Measurements from ENCODE around the gene CYB5A.

CYB5A gene

DNA sequence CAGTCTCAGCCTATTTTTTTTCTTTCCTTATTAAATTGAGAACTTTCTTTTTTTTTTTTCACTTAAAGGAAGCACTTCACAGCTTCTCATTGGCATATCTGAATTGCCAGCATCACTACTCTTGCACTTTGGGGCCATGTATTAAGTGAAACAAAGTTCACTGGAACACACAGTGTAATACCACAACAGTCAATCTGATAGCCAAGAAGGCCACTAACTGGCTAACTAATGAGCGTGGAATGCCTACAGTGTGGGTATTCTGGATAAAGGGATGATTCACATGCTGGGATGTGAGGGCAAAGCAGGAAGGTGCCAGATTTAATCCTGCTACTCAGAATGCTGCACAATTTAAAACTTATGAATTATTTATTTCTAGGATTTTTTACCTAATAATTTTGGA is 12.2 kb upstream of the CYB5A start:
- H3K9ac ChIP-seq (ENCODE audit: low read length): no peak overlapping the region
- H3K36me3 ChIP-seq (replicated peaks; ENCODE audit: low read depth, low read length): no peaks in the 10 kb centered on the region
- no peak overlapping the region for H3K4me3 ChIP-seq (ENCODE audit: low read length)
- H3K4me2 ChIP-seq (ENCODE audit: low read length): no peak overlapping the region
- TF ChIP-seq, protein P1, sequence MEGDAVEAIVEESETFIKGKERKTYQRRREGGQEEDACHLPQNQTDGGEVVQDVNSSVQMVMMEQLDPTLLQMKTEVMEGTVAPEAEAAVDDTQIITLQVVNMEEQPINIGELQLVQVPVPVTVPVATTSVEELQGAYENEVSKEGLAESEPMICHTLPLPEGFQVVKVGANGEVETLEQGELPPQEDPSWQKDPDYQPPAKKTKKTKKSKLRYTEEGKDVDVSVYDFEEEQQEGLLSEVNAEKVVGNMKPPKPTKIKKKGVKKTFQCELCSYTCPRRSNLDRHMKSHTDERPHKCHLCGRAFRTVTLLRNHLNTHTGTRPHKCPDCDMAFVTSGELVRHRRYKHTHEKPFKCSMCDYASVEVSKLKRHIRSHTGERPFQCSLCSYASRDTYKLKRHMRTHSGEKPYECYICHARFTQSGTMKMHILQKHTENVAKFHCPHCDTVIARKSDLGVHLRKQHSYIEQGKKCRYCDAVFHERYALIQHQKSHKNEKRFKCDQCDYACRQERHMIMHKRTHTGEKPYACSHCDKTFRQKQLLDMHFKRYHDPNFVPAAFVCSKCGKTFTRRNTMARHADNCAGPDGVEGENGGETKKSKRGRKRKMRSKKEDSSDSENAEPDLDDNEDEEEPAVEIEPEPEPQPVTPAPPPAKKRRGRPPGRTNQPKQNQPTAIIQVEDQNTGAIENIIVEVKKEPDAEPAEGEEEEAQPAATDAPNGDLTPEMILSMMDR (IDR thresholded peaks at IDR 0.05; ENCODE audit: low read depth, low read length): no peak
- no peak for TF ChIP-seq EZH2phosphoT487 (IDR thresholded peaks at IDR 0.05; ENCODE audit: low read depth)
- H3K27ac ChIP-seq (ENCODE audit: low read length): no peak overlapping the region
- no peak overlapping the region for H2AFZ ChIP-seq (ENCODE audit: low read depth, low read length)
- no peaks in the 10 kb centered on the region for H3K79me2 ChIP-seq (ENCODE audit: low read length)
- H3K4me1 ChIP-seq (ENCODE audit: low read length): no peaks in the 10 kb centered on the region
- H3K27me3 ChIP-seq (ENCODE audit: low read depth, low read length): peaks cover 8% of the 10 kb centered on the region; the same call in 1 of the 2 replicates
- 0 out of 2 replicates have a peak, but pooled peaks cover 3% of the 10 kb centered on the region for H3K9me3 ChIP-seq (ENCODE audit: insufficient read depth, low read length)
- no peaks in the 10 kb centered on the region for H4K20me1 ChIP-seq (ENCODE audit: insufficient read depth, low read length)

DNA sequence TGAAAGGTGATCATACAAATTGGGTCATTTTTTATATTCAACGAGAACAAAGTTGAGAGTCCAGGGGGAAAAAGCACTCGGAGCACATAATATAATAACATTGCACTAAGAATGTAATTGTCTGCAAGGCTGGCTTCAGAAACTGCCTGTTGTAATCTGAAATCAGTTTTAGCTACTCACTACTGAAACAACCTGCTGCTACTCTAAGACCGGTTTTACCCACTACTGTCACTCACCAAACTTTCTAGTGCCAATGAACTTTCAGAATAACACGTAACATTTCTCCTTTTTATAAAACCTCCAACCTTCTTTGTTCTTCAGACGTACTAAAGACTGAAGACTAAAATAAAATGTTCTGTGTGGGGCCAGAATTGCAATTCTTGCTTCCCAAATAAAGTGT is 11.5 kb upstream of the CYB5A start:
- H3K79me2 ChIP-seq (ENCODE audit: low read length): no peaks in the 10 kb centered on the region
- H3K27me3 ChIP-seq (ENCODE audit: low read depth, low read length): peaks cover 8% of the 10 kb centered on the region; the same call in 1 of the 2 replicates
- 0 out of 2 replicates have a peak, but pooled peaks cover 3% of the 10 kb centered on the region for H3K9me3 ChIP-seq (ENCODE audit: insufficient read depth, low read length)
- H2AFZ ChIP-seq (ENCODE audit: low read depth, low read length): no peak overlapping the region
- H3K27ac ChIP-seq (ENCODE audit: low read length): no peak overlapping the region
- H4K20me1 ChIP-seq (ENCODE audit: insufficient read depth, low read length): no peaks in the 10 kb centered on the region
- no peak overlapping the region for H3K9ac ChIP-seq (ENCODE audit: low read length)
- H3K4me1 ChIP-seq (ENCODE audit: low read length): no peaks in the 10 kb centered on the region
- no peak overlapping the region for H3K4me3 ChIP-seq (ENCODE audit: low read length)
- H3K4me2 ChIP-seq (ENCODE audit: low read length): no peak overlapping the region
- TF ChIP-seq EZH2phosphoT487 (IDR thresholded peaks at IDR 0.05; ENCODE audit: low read depth): no peak
- TF ChIP-seq, protein P1 (IDR thresholded peaks at IDR 0.05; ENCODE audit: low read depth, low read length): no peak
- H3K36me3 ChIP-seq (replicated peaks; ENCODE audit: low read depth, low read length): no peaks in the 10 kb centered on the region

DNA sequence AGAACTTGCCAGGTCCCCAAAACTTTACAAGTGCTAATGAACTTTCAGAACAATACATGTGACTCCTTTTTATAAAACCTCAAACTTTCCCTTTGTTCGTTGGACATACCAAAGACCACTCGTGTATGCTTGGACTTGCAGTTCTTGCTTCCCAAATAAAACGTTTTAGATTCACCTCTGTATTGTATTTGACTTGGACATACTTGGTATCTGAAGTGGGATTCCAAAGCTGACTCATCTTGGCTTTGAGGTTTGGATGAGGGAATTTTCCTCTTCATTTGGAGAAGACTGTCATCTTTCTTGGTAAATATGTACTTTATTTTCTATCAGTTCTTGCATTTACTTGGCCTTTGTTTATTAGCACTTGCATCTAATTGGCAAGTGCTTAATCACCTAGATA is 8.0 kb upstream of the CYB5A start:
- no peak overlapping the region for H3K9ac ChIP-seq (ENCODE audit: low read length)
- no peaks in the 10 kb centered on the region for H3K27me3 ChIP-seq (ENCODE audit: low read depth, low read length)
- H3K4me3 ChIP-seq (ENCODE audit: low read length): no peak overlapping the region
- H3K27ac ChIP-seq (ENCODE audit: low read length): no peak overlapping the region
- no peaks in the 10 kb centered on the region for H3K36me3 ChIP-seq (replicated peaks; ENCODE audit: low read depth, low read length)
- no peaks in the 10 kb centered on the region for H4K20me1 ChIP-seq (ENCODE audit: insufficient read depth, low read length)
- H3K9me3 ChIP-seq (ENCODE audit: insufficient read depth, low read length): 0 out of 2 replicates have a peak, but pooled peaks cover 3% of the 10 kb centered on the region
- TF ChIP-seq, protein P1 (IDR thresholded peaks at IDR 0.05; ENCODE audit: low read depth, low read length): no peak
- TF ChIP-seq EZH2phosphoT487 (IDR thresholded peaks at IDR 0.05; ENCODE audit: low read depth): no peak
- H3K4me2 ChIP-seq (ENCODE audit: low read length): no peak overlapping the region
- H3K4me1 ChIP-seq (ENCODE audit: low read length): no peaks in the 10 kb centered on the region
- H2AFZ ChIP-seq (ENCODE audit: low read depth, low read length): no peak overlapping the region
- no peaks in the 10 kb centered on the region for H3K79me2 ChIP-seq (ENCODE audit: low read length)

DNA sequence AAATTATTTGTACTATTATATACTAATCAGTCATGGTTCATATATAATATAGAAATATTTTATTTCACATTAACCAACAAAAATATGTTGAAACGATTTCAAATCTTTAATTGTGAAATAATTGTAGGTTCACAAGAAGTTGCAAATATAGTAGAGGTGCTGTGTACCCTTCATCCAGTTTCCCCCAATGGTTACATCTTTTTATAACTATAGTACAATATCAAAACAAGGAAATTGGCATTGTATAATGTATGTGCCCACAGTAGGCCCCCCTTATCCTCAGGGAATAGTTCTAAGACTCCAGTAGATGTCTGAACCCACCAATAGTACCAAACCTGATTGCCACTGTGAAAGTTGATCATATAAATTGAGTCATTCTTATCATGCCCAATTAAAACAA is 7.4 kb upstream of the CYB5A start:
- H3K36me3 ChIP-seq (replicated peaks; ENCODE audit: low read depth, low read length): no peaks in the 10 kb centered on the region
- no peak for TF ChIP-seq EZH2phosphoT487 (IDR thresholded peaks at IDR 0.05; ENCODE audit: low read depth)
- TF ChIP-seq, protein P1 (IDR thresholded peaks at IDR 0.05; ENCODE audit: low read depth, low read length): no peak
- H3K4me2 ChIP-seq (ENCODE audit: low read length): no peak overlapping the region
- 0 out of 2 replicates have a peak, but pooled peaks cover 3% of the 10 kb centered on the region for H3K9me3 ChIP-seq (ENCODE audit: insufficient read depth, low read length)
- H3K27ac ChIP-seq (ENCODE audit: low read length): no peak overlapping the region
- H3K79me2 ChIP-seq (ENCODE audit: low read length): no peaks in the 10 kb centered on the region
- no peaks in the 10 kb centered on the region for H3K4me1 ChIP-seq (ENCODE audit: low read length)
- no peaks in the 10 kb centered on the region for H3K27me3 ChIP-seq (ENCODE audit: low read depth, low read length)
- no peaks in the 10 kb centered on the region for H4K20me1 ChIP-seq (ENCODE audit: insufficient read depth, low read length)
- H3K9ac ChIP-seq (ENCODE audit: low read length): no peak overlapping the region
- no peak overlapping the region for H2AFZ ChIP-seq (ENCODE audit: low read depth, low read length)
- H3K4me3 ChIP-seq (ENCODE audit: low read length): no peak overlapping the region

All from OCI-LY3 (cell line).